ENCODE results near the gene MNAT1. TPM values are rescaled to one million over a fixed set of nuclear protein-coding genes. Genes with fewer than 3 reads are reported as not detected.
"Not testable (repeated sequence)": the region's sequence is repeated elsewhere in the genome, so short reads cannot be mapped to it uniquely, and the experiment has no call there.

The MNAT1 gene
- total and polyA plus RNA-seq, 8 donors: 21.6 to 39.0 (median 34.8) TPM

- ATAC-seq: peak; percentile 44
Measured at GRCh38 chr14:60722357-60723115, 12.0 kb upstream of the MNAT1 start.

GRCh38 chr14:60723116-60723906 is 11.2 kb upstream of the MNAT1 start:
- no peak for TF ChIP-seq CTCF (IDR thresholded peaks at IDR 0.05)
- ATAC-seq: peak; percentile 52
- Histone ChIP-seq H3K4me3 (peak overlapping the region; percentile 55 to 66), H3K27me3 (peaks cover 0 to 100% of the 10 kb centered on the region in 2 donors), H3K4me1 (peaks cover 0 to 32% of the 10 kb centered on the region in 2 donors), H3K27ac (peak overlapping the region in 1 of 2 donors; percentile 53), H3K36me3 (no peaks in the 10 kb centered on the region), H3K9me3 (no peaks in the 10 kb centered on the region)
- intact Hi-C loops (cut with DNase I): no loop called here
- DNase-seq: peak; percentile 37 to 86 (median 52)

More at GRCh38 chr14:60722357-60723115, 12.0 kb upstream of the MNAT1 start:
- Histone ChIP-seq H3K4me3 (peak overlapping the region; percentile 55 to 66), H3K36me3 (no peaks in the 10 kb centered on the region), H3K9me3 (no peaks in the 10 kb centered on the region), H3K27ac (no peak overlapping the region), H3K27me3 (peaks cover 0 to 100% of the 10 kb centered on the region in 2 donors), H3K4me1 (peaks cover 0 to 32% of the 10 kb centered on the region in 2 donors)
- intact Hi-C loops (cut with DNase I): no loop called here
- DNase-seq: peak in 3 of 4 donors; percentile 38 to 80 (median 63)
- no peak for TF ChIP-seq CTCF (IDR thresholded peaks at IDR 0.05)

- intact Hi-C loops (cut with DNase I): no loop called here
- no peaks in the 10 kb centered on the region for H3K36me3 ChIP-seq
- ATAC-seq (peak; percentile 83), DNase-seq (peak; percentile 48 to 83 (median 78))
- peak within 1 kb of the TSS in 1 of 2 donors; percentile 53 for H3K27ac ChIP-seq
- peaks cover 0 to 100% of the 10 kb centered on the region in 2 donors for H3K27me3 ChIP-seq
- TF ChIP-seq CTCF (IDR thresholded peaks at IDR 0.05): no peak
- H3K4me1 ChIP-seq: peaks cover 0 to 32% of the 10 kb centered on the region in 2 donors
- H3K9me3 ChIP-seq: no peaks in the 10 kb centered on the region
- H3K4me3 ChIP-seq: peak within 1 kb of the TSS; percentile 55 to 66
Measured at GRCh38 chr14:60723907-60724618, 10.5 kb upstream of the MNAT1 start, which contains the start of gene SIX4. Gene SIX4 (minus strand): TSS chr14:60724351. CDS start chr14:60724074, 277 bp downstream.

- H3K4me3 ChIP-seq; H3K27ac ChIP-seq; H3K9me3 ChIP-seq; H3K36me3 ChIP-seq; ATAC-seq; DNase-seq; intact Hi-C loops (cut with DNase I): not testable (repeated sequence)
- peaks cover 0 to 53% of the 10 kb centered on the region in 2 donors for H3K27me3 ChIP-seq
- H3K4me1 ChIP-seq: peaks cover 0 to 16% of the 10 kb centered on the region in 2 donors
Measured at GRCh38 chr14:60731291-60731690, 3.3 kb upstream of the MNAT1 start.

- Histone ChIP-seq H3K36me3 (no peaks in the 10 kb centered on the region), H3K27me3 (peaks cover 0 to 36% of the 10 kb centered on the region in 2 donors), H3K4me3 (no peak overlapping the region), H3K9me3 (no peaks in the 10 kb centered on the region), H3K27ac (no peak overlapping the region), H3K4me1 (peaks cover 0 to 19% of the 10 kb centered on the region in 2 donors)
- DNase-seq (no peak), ATAC-seq (no peak)
- intact Hi-C loops (cut with DNase I): no loop called here
- TF ChIP-seq CTCF (IDR thresholded peaks at IDR 0.05): no peak
Measured at GRCh38 chr14:60732840-60733483, 1.6 kb upstream of the MNAT1 start.
